Stimulated activated CD4-positive, alpha-beta T cell treated with anti-CD3 and anti-CD28 coated beads, Interleukin-1b, Interleukin-23, amount 100 ng/mL, for 1 hour (primary cell): Measurements from ENCODE around the gene P2RY12.
"Not testable (repeated sequence)": the region's sequence is repeated elsewhere in the genome, so short reads cannot be mapped to it uniquely, and the experiment has no call there.

Experiments
- DNase-seq, 2 donors: peaks; one replicate each; pipeline ENCODE4 v3.0.0-alpha.2; 2020; ENCODE audit warnings: low read depth in 2 of 2

Gene P2RY12

GRCh38 chr3:151393146-151393830 is 8.7 kb upstream of the P2RY12 start:
- DNase-seq, result no peak

GRCh38 chr3:151392191-151392590 is 7.6 kb upstream of the P2RY12 start:
- not testable (repeated sequence) for DNase-seq

- DNase-seq, result no peak
Observed at GRCh38 chr3:151391720-151392119, 7.2 kb upstream of the P2RY12 start.

GRCh38 chr3:151387842-151388241 is 3.3 kb upstream of the P2RY12 start:
- DNase-seq, result no peak

GRCh38 chr3:151387432-151387831 is 2.9 kb upstream of the P2RY12 start:
- DNase-seq, result no peak

GRCh38 chr3:151386056-151386455 is 1.5 kb upstream of the P2RY12 start:
- DNase-seq, result no peak

GRCh38 chr3:151383956-151384355 is 597 bp downstream of the P2RY12 start:
- no peak for DNase-seq

- DNase-seq, result no peak
Observed at GRCh38 chr3:151383111-151383510, 1.4 kb downstream of the P2RY12 start.

- no peak for DNase-seq
Observed at GRCh38 chr3:151382671-151383070, 1.9 kb downstream of the P2RY12 start.

- DNase-seq, result no peak
Observed at GRCh38 chr3:151379083-151379734, 5.3 kb downstream of the P2RY12 start.

GRCh38 chr3:151377768-151378385 is 6.7 kb downstream of the P2RY12 start:
- DNase-seq, result no peak

GRCh38 chr3:151372063-151372820 is 12.3 kb downstream of the P2RY12 start:
- DNase-seq, result no peak

GRCh38 chr3:151371526-151371925 is 13.0 kb downstream of the P2RY12 start:
- no peak for DNase-seq

- no peak for DNase-seq
Observed at GRCh38 chr3:151367448-151367847, 17.1 kb downstream of the P2RY12 start.

GRCh38 chr3:151366993-151367392 is 17.6 kb downstream of the P2RY12 start:
- DNase-seq, result no peak

GRCh38 chr3:151362751-151363174 is 21.8 kb downstream of the P2RY12 start:
- no peak for DNase-seq

GRCh38 chr3:151357463-151357850 is 27.1 kb downstream of the P2RY12 start:
- no peak for DNase-seq

- no peak for DNase-seq
Observed at GRCh38 chr3:151356794-151357462, 27.6 kb downstream of the P2RY12 start.

GRCh38 chr3:151351648-151352047 is 32.9 kb downstream of the P2RY12 start:
- DNase-seq, result no peak

GRCh38 chr3:151351219-151351618 is 33.3 kb downstream of the P2RY12 start:
- no peak for DNase-seq

GRCh38 chr3:151350656-151351055 is 33.9 kb downstream of the P2RY12 start:
- DNase-seq, result no peak

- no peak for DNase-seq
Observed at GRCh38 chr3:151347432-151347831, 37.1 kb downstream of the P2RY12 start.
